ENCODE measurements around the gene SCYGR4. TPM values are rescaled to one million over a fixed set of nuclear protein-coding genes. Genes with fewer than 3 reads are reported as not detected.

The SCYGR4 gene
- total and polyA plus RNA-seq, 2 experiments from 2014 or later, result not detected

- H3K4me3 ChIP-seq, result no peak overlapping the region
- 93 to 100% methylated on average over 1 of the region's 1 CpG for WGBS, 2 experiments (ENCODE audit: low coverage in 1 of 2, low lambda C conversion rate in 2 of 2, missing lambda C conversion rate in 2 of 2)
- H3K4me2 ChIP-seq (ENCODE audit: unreplicated experiment), result no peak overlapping the region
- H3K79me2 ChIP-seq (ENCODE audit: insufficient read depth), result no peaks in the 10 kb centered on the region
- H3K27me3 ChIP-seq (replicated peaks; ENCODE audit: insufficient read depth), result no peaks in the 10 kb centered on the region
- TF ChIP-seq EZH2 (IDR thresholded peaks at IDR 0.05; ENCODE audit: insufficient read depth, poor library complexity, severe bottlenecking) (no peak), EZH2phosphoT487 (IDR thresholded peaks at IDR 0.05; ENCODE audit: insufficient read depth, low read depth) (no peak)
- no peak for DNase-seq
- no peaks in the 10 kb centered on the region for H3K9me2 ChIP-seq (ENCODE audit: insufficient read depth)
- in situ Hi-C loops (cut with MboI), result no loop called here
- no peaks in the 10 kb centered on the region for H3K36me3 ChIP-seq (ENCODE audit: low read depth)
- no peak overlapping the region for H3K9ac ChIP-seq
- H3K27ac ChIP-seq, result no peak overlapping the region
- peaks cover 27% of the 10 kb centered on the region for H3K4me1 ChIP-seq (ENCODE audit: insufficient read depth)
- no peaks in the 10 kb centered on the region for H4K20me1 ChIP-seq (ENCODE audit: insufficient read depth)
- H2AFZ ChIP-seq, result no peak overlapping the region
- H3F3A ChIP-seq (ENCODE audit: insufficient read depth), result peaks cover 13% of the 10 kb centered on the region; the same call in 1 of the 2 replicates
- no peaks in the 10 kb centered on the region for H3K9me3 ChIP-seq (ENCODE audit: low read depth)
Observed at GRCh38 chr2:227654426-227654825, 37.1 kb downstream of the SCYGR4 start.

GRCh38 chr2:227655454-227655853 is 38.2 kb downstream of the SCYGR4 start:
- H3K27ac ChIP-seq, result 0 out of 2 replicates have a peak overlapping the region, but pooled peaks have one; percentile 8
- no peaks in the 10 kb centered on the region for H3K27me3 ChIP-seq (replicated peaks; ENCODE audit: insufficient read depth)
- H3K9me3 ChIP-seq (ENCODE audit: low read depth), result no peaks in the 10 kb centered on the region
- no peaks in the 10 kb centered on the region for H3K79me2 ChIP-seq (ENCODE audit: insufficient read depth)
- H3K4me2 ChIP-seq (ENCODE audit: unreplicated experiment), result no peak overlapping the region
- peaks cover 13% of the 10 kb centered on the region; the same call in 1 of the 2 replicates for H3F3A ChIP-seq (ENCODE audit: insufficient read depth)
- H3K36me3 ChIP-seq (ENCODE audit: low read depth), result no peaks in the 10 kb centered on the region
- H3K9ac ChIP-seq, result no peak overlapping the region
- no peak overlapping the region for H2AFZ ChIP-seq
- in situ Hi-C loops (cut with MboI), result no loop called here
- H3K4me3 ChIP-seq, result no peak overlapping the region
- H4K20me1 ChIP-seq (ENCODE audit: insufficient read depth), result no peaks in the 10 kb centered on the region
- H3K9me2 ChIP-seq (ENCODE audit: insufficient read depth), result no peaks in the 10 kb centered on the region
- peaks cover 27% of the 10 kb centered on the region for H3K4me1 ChIP-seq (ENCODE audit: insufficient read depth)
- WGBS, 2 experiments (ENCODE audit: low coverage in 1 of 2, low lambda C conversion rate in 2 of 2, missing lambda C conversion rate in 2 of 2), result 0 to 4% methylated on average over 1 of the region's 1 CpG
- DNase-seq, result peak; percentile 95
- TF ChIP-seq EZH2phosphoT487 (IDR thresholded peaks at IDR 0.05; ENCODE audit: insufficient read depth, low read depth), result no peak
- no peak for TF ChIP-seq EZH2 (IDR thresholded peaks at IDR 0.05; ENCODE audit: insufficient read depth, poor library complexity, severe bottlenecking)

GRCh38 chr2:227657199-227657845 is 40.0 kb downstream of the SCYGR4 start:
- Histone ChIP-seq H3K9ac (no peak overlapping the region), H3K27ac (no peak overlapping the region), H4K20me1 (ENCODE audit: insufficient read depth) (no peaks in the 10 kb centered on the region), H2AFZ (no peak overlapping the region), H3K4me3 (no peak overlapping the region), H3F3A (ENCODE audit: insufficient read depth) (peaks cover 13% of the 10 kb centered on the region; the same call in 1 of the 2 replicates), H3K9me3 (ENCODE audit: low read depth) (no peaks in the 10 kb centered on the region), H3K4me2 (ENCODE audit: unreplicated experiment) (no peak overlapping the region), H3K9me2 (ENCODE audit: insufficient read depth) (no peaks in the 10 kb centered on the region), H3K27me3 (replicated peaks; ENCODE audit: insufficient read depth) (no peaks in the 10 kb centered on the region), H3K4me1 (ENCODE audit: insufficient read depth) (peaks cover 27% of the 10 kb centered on the region), H3K36me3 (ENCODE audit: low read depth) (no peaks in the 10 kb centered on the region), H3K79me2 (ENCODE audit: insufficient read depth) (no peaks in the 10 kb centered on the region)
- TF ChIP-seq EZH2 (IDR thresholded peaks at IDR 0.05; ENCODE audit: insufficient read depth, poor library complexity, severe bottlenecking), result no peak
- in situ Hi-C loops (cut with MboI), result no loop called here
- 79 to 81% methylated on average over 8 of the region's 8 CpGs for WGBS, 2 experiments (ENCODE audit: low coverage in 1 of 2, low lambda C conversion rate in 2 of 2, missing lambda C conversion rate in 2 of 2)
- DNase-seq, result no peak

- no peak overlapping the region for H2AFZ ChIP-seq
- H3K4me3 ChIP-seq, result no peak overlapping the region
- TF ChIP-seq EZH2 (IDR thresholded peaks at IDR 0.05; ENCODE audit: insufficient read depth, poor library complexity, severe bottlenecking), result no peak
- no peak for TF ChIP-seq EZH2phosphoT487 (IDR thresholded peaks at IDR 0.05; ENCODE audit: insufficient read depth, low read depth)
- H3K9me3 ChIP-seq (ENCODE audit: low read depth), result no peaks in the 10 kb centered on the region
- 0 out of 2 replicates have a peak, but pooled peaks cover under 1% of the 10 kb centered on the region for H3K4me1 ChIP-seq (ENCODE audit: insufficient read depth)
- H3F3A ChIP-seq (ENCODE audit: insufficient read depth), result no peaks in the 10 kb centered on the region
- WGBS, 2 experiments (ENCODE audit: low coverage in 1 of 2, low lambda C conversion rate in 2 of 2, missing lambda C conversion rate in 2 of 2), result 69 to 72% methylated on average over 7 of the region's 7 CpGs
- no peaks in the 10 kb centered on the region for H3K9me2 ChIP-seq (ENCODE audit: insufficient read depth)
- no peaks in the 10 kb centered on the region for H3K79me2 ChIP-seq (ENCODE audit: insufficient read depth)
- H3K4me2 ChIP-seq (ENCODE audit: unreplicated experiment), result no peak overlapping the region
- no peak for DNase-seq
- no peaks in the 10 kb centered on the region for H3K27me3 ChIP-seq (replicated peaks; ENCODE audit: insufficient read depth)
- no peak overlapping the region for H3K9ac ChIP-seq
- in situ Hi-C loops (cut with MboI), result loop anchor here (10.0 kb wide), 1 partner anchor 94 kb away; no protein-coding TSS in a partner anchor
- no peaks in the 10 kb centered on the region for H3K36me3 ChIP-seq (ENCODE audit: low read depth)
- no peaks in the 10 kb centered on the region for H4K20me1 ChIP-seq (ENCODE audit: insufficient read depth)
- H3K27ac ChIP-seq, result no peak overlapping the region
Observed at GRCh38 chr2:227661025-227661649, 43.8 kb downstream of the SCYGR4 start.

Data from GM23248 (cell line).